SU-DHL-6 (cell line): ENCODE data around the gene TMEM81.

ENCODE experiments used
- H2AFZ ChIP-seq: fragments of 200-600 bp; sonication (generic); 2 replicates; pipeline ENCODE4 v1.6.1; 2014; ENCODE audit warnings: low read depth, mild to moderate bottlenecking, moderate library complexity, mixed read lengths, antibody characterized with exemption, low read length; ENCODE audit not compliant: severe bottlenecking
- H3F3A ChIP-seq: fragments of 200-600 bp; shearing (Covaris generic); 2 replicates; pipeline ENCODE4 v1.6.0; 2016; ENCODE audit warnings: antibody characterized with exemption, mild to moderate bottlenecking; ENCODE audit not compliant: insufficient read depth
- H3K27ac ChIP-seq: fragments of 200-600 bp; sonication (generic); 2 replicates; pipeline ENCODE4 v1.5.1; 2016; ENCODE audit warnings: low read depth, mild to moderate bottlenecking, low read length, moderate library complexity, mixed read lengths
- H3K27me3 ChIP-seq: fragments of 200-600 bp; sonication (generic), shearing (Covaris generic); 2 replicates; pipeline ENCODE4 v1.6.0; 2014; ENCODE audit warnings: mild to moderate bottlenecking, low read length
- H3K36me3 ChIP-seq: fragments of 200-600 bp; sonication (generic); 2 replicates; pipeline ENCODE4 v1.6.1; 2014; ENCODE audit warnings: mild to moderate bottlenecking, low read length, mixed read lengths
- H3K4me2 ChIP-seq: fragments of 300-600, 200-600 bp; shearing (Covaris generic), sonication (generic); 2 replicates; pipeline ENCODE4 v1.6.0; 2014; ENCODE audit warnings: low read length, low read depth, mild to moderate bottlenecking; ENCODE audit not compliant: poor library complexity, severe bottlenecking
- H3K4me3 ChIP-seq: fragments of 200-600 bp; sonication (generic); 2 replicates; pipeline ENCODE4 v1.5.1; 2014; ENCODE audit warnings: antibody characterized with exemption, low read length, mild to moderate bottlenecking, mixed read lengths; ENCODE audit not compliant: insufficient read depth, poor library complexity, severe bottlenecking
- H3K79me2 ChIP-seq: fragments of 200-600 bp; sonication (generic); 2 replicates; pipeline ENCODE4 v1.6.1; 2014; ENCODE audit warnings: mild to moderate bottlenecking, low read length, moderate library complexity; ENCODE audit not compliant: insufficient read depth
- H3K9ac ChIP-seq: fragments of 200-600 bp; sonication (generic); 2 replicates; pipeline ENCODE4 v1.7.0; 2014; ENCODE audit warnings: mild to moderate bottlenecking, low read length
- H3K9me2 ChIP-seq: fragments of 200-600 bp; sonication (generic); replicated peaks from 2 replicates; pipeline ENCODE4 v1.6.1; 2014; ENCODE audit warnings: low read length; ENCODE audit not compliant: insufficient read depth
- H3K9me3 ChIP-seq: fragments of 200-600 bp; sonication (generic); 2 replicates; pipeline ENCODE4 v1.6.1; 2014; ENCODE audit warnings: low read length, mixed read lengths; ENCODE audit not compliant: insufficient read depth
- H4K20me1 ChIP-seq: fragments of 200-600 bp; sonication (generic); 2 replicates; pipeline ENCODE4 v1.6.1; 2014; ENCODE audit warnings: low read depth, mild to moderate bottlenecking, antibody characterized with exemption, low read length, moderate library complexity, mixed read lengths
- CTCF ChIP-seq: fragments of 200-600 bp; sonication (generic); IDR thresholded peaks from one replicate; pipeline ENCODE4 v1.5.1; 2017; ENCODE audit warnings: antibody characterized with exemption, mild to moderate bottlenecking, low read length, moderate library complexity; ENCODE audit not compliant: insufficient read depth, poor library complexity, severe bottlenecking
- EZH2phosphoT487 ChIP-seq: fragments of 200-600 bp; sonication (generic), shearing (Covaris generic); conservative IDR thresholded peaks from 2 replicates; pipeline ENCODE4 v1.6.1; 2018; ENCODE audit warnings: mild to moderate bottlenecking, antibody characterized with exemption, low read length, moderate library complexity, mixed read lengths

TMEM81 gene

GRCh38 chr1:205108464-205108863, 24.2 kb upstream of the TMEM81 start:
- Histone ChIP-seq H3K9me2 (no peaks in the 10 kb centered on the region), H3K36me3 (peaks cover 3% of the 10 kb centered on the region; the same call in 1 of the 2 replicates), H3K9me3 (no peaks in the 10 kb centered on the region), H3K4me3 (no peak overlapping the region), H3K27ac (no peak overlapping the region), H3K4me2 (no peak overlapping the region), H3K27me3 (no peaks in the 10 kb centered on the region), H3K9ac (no peak overlapping the region), H3F3A (no peaks in the 10 kb centered on the region), H4K20me1 (no peaks in the 10 kb centered on the region), H2AFZ (no peak overlapping the region), H3K79me2 (no peaks in the 10 kb centered on the region)
- TF ChIP-seq CTCF: no peak
- TF ChIP-seq EZH2phosphoT487: no peak

- H3K9me3 ChIP-seq: no peaks in the 10 kb centered on the region
- H2AFZ ChIP-seq: no peak overlapping the region
- no peaks in the 10 kb centered on the region for H3K27me3 ChIP-seq
- no peaks in the 10 kb centered on the region for H4K20me1 ChIP-seq
- no peak overlapping the region for H3K27ac ChIP-seq
- H3K36me3 ChIP-seq: peaks cover 4% of the 10 kb centered on the region; the same call in 1 of the 2 replicates
- H3K79me2 ChIP-seq: no peaks in the 10 kb centered on the region
- no peaks in the 10 kb centered on the region for H3F3A ChIP-seq
- no peak overlapping the region for H3K9ac ChIP-seq
- no peak overlapping the region for H3K4me3 ChIP-seq
- TF ChIP-seq EZH2phosphoT487 (no peak), CTCF (no peak)
- no peak overlapping the region for H3K4me2 ChIP-seq
- H3K9me2 ChIP-seq: no peaks in the 10 kb centered on the region
These were observed 23.1 kb upstream of the TMEM81 start for GRCh38 chr1:205107327-205107726.

- H3K9ac ChIP-seq: no peak overlapping the region
- no peak overlapping the region for H3K27ac ChIP-seq
- H4K20me1 ChIP-seq: no peaks in the 10 kb centered on the region
- H3K9me3 ChIP-seq: no peaks in the 10 kb centered on the region
- H2AFZ ChIP-seq: no peak overlapping the region
- H3F3A ChIP-seq: no peaks in the 10 kb centered on the region
- no peak overlapping the region for H3K4me3 ChIP-seq
- no peaks in the 10 kb centered on the region for H3K27me3 ChIP-seq
- TF ChIP-seq EZH2phosphoT487 (no peak), CTCF (no peak)
- H3K9me2 ChIP-seq: no peaks in the 10 kb centered on the region
- H3K4me2 ChIP-seq: no peak overlapping the region
- H3K79me2 ChIP-seq: no peaks in the 10 kb centered on the region
- peaks cover 28% of the 10 kb centered on the region for H3K36me3 ChIP-seq
These were observed 18.1 kb upstream of the TMEM81 start for GRCh38 chr1:205102404-205102803.

- Histone ChIP-seq H3K4me2 (no peak overlapping the region), H3K9me2 (no peaks in the 10 kb centered on the region), H3F3A (no peaks in the 10 kb centered on the region), H3K9me3 (no peaks in the 10 kb centered on the region), H3K4me3 (no peak overlapping the region), H3K27ac (no peak overlapping the region), H3K27me3 (no peaks in the 10 kb centered on the region), H2AFZ (no peak overlapping the region), H3K36me3 (peaks cover 42% of the 10 kb centered on the region), H4K20me1 (no peaks in the 10 kb centered on the region), H3K9ac (no peak overlapping the region), H3K79me2 (no peaks in the 10 kb centered on the region)
- TF ChIP-seq EZH2phosphoT487 (no peak), CTCF (no peak)
These were observed 14.0 kb upstream of the TMEM81 start for GRCh38 chr1:205098242-205098641.
